OCI-M2 (cell line): Measurements from ENCODE around the gene TMEM116.
"Not testable (repeated sequence)": the region's sequence is repeated elsewhere in the genome, so short reads cannot be mapped to it uniquely, and the experiment has no call there.

Experiments used
- DNase-seq: peaks from one replicate; lab custom pipeline; 2025; ENCODE audit not compliant: unreplicated experiment; lab: John Stamatoyannopoulos, UW

The TMEM116 gene

GRCh38 chr12:111980598-111980997, 32.4 kb downstream of the TMEM116 start:
- DNase-seq = no peak

DNA sequence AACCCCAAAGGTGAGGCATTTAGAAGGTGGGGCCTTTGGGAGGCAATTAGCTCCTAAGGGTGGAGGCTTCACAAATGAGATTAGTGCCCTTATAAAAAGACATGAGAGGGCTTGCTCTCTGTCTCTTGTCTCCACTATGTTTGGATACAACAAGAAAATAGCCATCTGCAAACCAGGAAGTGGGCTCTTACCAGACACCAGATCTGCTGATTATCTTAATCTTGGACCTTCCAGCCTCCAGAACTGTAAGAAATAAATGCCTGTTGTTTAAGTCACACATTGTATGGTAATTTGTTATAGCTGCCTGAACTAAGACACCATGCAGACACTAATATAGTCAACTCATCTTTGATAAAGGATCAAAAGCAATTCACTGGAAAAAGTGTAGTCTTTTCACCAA, 34.4 kb downstream of the TMEM116 start:
- DNase-seq = no peak

DNA sequence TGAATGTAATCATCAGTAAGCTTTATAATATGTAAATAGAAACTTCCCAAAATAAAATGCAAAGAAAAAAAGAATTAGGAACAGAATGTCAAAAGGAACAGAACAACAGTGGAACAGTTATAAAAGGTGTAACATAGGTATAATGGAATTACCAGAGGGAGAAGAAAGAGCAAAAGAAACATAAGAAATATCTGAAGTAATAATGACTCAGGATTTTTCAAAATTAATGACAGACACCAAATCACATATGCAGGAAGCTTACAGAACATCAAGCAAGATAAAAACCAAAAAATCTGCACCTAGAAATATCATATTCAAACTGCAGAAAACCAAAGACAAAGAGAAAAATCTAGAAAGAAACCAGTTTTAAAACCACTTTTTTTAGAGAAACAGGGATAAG, 36.1 kb downstream of the TMEM116 start:
- no peak for DNase-seq

DNA sequence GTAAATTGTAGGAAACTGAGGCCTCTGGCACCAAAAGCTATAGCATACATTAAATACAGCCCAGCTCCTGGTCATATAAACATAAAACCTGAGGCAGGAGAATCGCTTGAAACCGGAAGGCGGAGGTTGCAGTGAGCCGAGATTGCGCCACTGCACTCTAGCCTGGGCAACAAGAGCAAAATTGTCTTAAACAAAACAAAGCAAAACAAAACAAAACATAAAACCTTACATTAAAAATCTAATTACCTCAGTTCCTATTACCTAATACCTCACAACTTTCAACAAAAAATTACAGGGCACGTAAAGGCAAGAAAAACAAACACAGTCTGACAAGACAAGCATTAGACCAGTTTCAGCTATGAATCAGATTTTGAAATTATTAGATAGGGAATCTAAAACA, 36.7 kb downstream of the TMEM116 start:
- DNase-seq = no peak

DNA sequence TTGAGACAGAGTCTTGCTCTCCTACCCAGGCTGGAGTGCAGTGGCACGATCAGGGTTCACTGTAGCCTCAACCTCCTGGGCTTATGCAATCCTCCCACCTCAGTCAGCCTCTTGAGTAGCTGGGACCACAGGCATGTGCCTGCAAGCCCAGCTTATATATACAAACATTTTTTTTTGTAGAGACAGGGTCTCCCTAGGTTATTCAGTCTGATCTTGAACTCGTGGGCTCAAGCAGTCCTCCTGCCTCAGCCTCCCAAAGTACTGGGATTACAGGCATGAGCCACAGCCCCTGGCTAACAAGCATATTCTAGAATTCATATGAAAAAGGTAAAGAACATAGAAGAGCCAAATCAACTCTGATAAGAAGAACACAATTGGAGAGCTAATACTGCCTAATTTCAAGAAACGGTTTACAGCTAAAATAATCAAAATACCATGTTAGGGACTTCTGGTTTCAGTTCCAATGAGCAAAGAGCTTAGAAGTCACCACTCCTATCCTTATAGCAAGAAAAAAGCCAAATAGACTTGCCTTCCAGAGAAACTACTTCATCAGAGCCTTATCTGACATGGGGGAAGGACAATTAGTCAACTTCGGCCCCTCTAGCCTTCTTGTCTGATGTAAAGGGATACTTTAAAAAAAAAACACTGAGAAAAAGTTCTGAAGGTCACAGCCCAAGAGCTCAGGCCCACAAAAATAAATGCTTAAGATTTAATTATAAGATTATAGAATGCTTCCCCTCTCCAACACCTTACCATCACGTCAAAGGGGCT, 37.6 kb downstream of the TMEM116 start:
- no peak for DNase-seq

DNA sequence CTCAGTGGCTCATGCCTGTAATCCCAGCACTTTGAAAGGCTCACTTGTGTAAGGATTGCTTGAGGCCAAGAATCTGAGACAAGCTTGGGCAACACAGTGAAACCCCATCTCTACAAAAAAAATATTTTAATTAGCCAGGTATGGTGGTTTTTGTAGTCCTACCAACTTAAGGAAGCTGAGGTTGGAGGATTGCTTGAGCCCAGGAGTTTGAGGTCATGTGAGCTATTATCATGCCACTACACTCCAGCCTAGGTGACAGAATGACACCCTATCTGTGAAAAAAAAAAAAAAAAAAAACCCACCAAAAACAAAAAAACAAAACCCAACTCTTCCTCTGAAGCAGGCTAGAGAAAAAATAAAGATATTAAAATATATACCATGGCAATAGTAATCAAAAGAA, 41.2 kb downstream of the TMEM116 start:
- no peak for DNase-seq

- no peak for DNase-seq
These were observed 48.0 kb downstream of the TMEM116 start for GRCh38 chr12:111964935-111965334.

- not testable (repeated sequence) for DNase-seq
These were observed 53.4 kb downstream of the TMEM116 start for GRCh38 chr12:111959518-111959917.

- not testable (repeated sequence) for DNase-seq
These were observed 55.7 kb downstream of the TMEM116 start for GRCh38 chr12:111957224-111957623.

DNA sequence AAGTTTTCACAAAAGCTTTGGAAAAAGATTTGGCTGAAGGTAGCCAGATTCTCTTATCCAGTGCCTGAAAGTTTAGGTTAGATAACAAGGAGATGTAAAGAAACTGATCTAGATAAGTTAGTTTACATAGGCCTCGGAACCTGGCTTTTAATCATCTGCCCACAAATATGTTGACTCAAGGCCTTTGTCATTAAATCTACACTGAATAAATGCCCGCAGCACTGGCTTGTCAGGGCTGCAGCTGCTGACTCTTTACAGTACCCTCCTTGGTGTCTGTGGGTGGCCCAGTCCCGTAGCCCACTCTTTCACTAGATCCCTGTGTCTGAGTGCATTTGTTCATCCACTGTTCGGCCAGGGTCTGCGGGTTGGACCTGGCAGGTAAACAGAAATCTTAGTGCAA, 58.0 kb downstream of the TMEM116 start:
- no peak for DNase-seq

DNA sequence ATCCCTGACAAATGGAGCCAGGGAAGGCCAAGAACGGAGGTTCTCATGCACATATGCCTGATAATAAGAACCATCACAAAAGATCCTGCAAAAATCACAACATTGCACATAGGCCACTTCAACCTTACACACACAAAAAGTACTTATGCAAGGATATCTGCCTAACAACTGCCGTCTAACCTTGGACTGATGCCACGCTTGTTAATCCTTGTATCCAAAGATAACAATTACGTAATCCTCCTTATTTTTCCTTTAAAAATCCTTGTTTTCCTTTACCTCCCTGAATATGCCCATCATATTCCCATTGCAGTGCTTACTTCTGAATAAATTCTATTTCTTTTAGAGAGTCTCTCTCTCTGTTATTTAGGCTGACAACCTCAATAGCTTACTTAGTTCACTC, 59.5 kb downstream of the TMEM116 start:
- DNase-seq = no peak

GRCh38 chr12:111952084-111952787, 60.7 kb downstream of the TMEM116 start:
- not testable (repeated sequence) for DNase-seq

DNA sequence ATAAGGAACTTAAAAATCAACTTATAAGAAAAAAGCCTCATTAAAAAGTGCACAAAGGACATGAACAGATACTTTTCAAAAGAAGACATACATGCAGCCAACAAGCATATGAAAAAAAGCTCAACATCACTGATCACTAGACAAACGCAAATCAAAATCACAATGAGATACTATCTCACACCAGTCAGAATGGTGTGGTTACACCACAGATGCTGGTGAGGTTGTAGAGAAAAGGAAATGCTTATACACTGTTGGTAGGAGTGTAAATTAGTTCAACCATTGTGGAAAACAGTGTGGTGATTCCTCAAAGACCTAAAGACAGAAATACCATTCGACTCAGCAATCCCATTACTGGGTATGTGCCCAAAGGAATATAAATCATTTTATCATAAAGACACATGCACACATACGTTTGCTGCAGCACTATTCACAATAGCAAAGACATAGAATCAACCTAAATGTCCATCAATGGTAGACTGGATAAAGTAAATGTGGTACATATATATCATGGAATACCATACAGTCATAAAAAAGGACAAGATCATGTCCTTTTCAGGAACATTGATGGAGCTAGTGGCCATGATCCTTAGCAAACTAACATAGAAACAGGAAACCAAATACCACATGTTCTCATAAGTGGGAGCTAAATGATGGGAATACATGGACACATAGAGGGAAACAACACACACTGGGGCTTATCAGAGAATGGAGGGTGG, 61.8 kb downstream of the TMEM116 start:
- not testable (repeated sequence) for DNase-seq

GRCh38 chr12:111943929-111944328, 69.0 kb downstream of the TMEM116 start:
- no peak for DNase-seq

DNA sequence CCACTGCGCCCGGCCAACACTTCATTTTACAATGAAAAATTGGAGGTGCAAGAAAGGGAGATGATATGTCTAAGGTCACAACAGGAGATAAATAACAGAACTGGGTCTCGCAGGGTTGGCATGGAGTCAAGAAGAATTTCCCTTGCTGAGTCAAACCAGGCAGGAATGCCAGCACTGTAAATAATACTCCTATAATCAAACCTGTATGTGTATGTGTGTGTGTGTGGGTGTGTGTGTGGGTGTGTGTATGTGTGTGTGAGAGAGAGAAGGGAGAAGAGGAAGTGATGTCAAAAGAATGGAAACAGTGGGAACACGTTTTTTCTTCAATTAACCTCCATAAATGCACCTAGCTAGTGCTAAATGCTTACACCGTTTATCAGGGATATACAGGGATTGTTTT, 70.4 kb downstream of the TMEM116 start:
- DNase-seq = no peak

DNA sequence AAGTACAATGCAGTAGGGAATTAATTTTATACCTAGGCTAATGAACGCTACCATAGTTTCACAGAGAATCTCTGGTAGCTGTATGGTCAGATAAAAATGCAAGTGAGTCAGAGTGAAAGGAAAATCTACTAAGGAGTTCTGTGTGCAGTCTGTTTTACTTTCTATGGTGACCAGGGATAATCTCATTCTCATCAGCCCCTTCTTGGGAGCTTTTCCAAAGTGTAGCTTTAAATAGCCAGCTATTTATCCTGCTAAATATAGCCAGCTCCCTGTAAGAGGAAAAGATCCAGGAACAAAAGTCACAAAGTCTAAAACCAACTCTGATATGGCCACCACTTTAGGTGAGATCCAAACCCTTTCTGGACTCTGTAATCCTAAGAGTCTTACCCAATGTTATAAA, 75.5 kb downstream of the TMEM116 start:
- no peak for DNase-seq

DNA sequence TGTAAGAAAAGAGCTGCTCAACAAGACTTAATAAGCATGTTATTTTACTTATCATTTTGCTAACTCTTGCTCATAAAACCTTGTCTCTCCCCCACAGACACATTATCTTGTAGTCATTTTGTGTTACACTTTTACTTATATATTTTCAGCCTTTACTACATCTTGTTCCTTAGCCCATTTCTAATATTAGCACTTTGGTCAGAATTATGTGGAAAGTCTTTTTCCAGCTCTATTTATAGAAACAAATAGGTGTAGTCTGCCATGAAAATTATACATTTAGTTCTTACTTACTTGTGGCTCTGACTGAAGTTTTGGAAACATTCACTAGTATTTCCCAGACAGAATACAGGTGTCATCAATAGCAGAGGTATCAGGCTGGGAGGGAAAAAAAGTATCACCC, 76.1 kb downstream of the TMEM116 start:
- DNase-seq = no peak

GRCh38 chr12:111932241-111932640, 80.7 kb downstream of the TMEM116 start:
- DNase-seq = no peak

GRCh38 chr12:111927346-111927745, 85.6 kb downstream of the TMEM116 start:
- DNase-seq = no peak

DNA sequence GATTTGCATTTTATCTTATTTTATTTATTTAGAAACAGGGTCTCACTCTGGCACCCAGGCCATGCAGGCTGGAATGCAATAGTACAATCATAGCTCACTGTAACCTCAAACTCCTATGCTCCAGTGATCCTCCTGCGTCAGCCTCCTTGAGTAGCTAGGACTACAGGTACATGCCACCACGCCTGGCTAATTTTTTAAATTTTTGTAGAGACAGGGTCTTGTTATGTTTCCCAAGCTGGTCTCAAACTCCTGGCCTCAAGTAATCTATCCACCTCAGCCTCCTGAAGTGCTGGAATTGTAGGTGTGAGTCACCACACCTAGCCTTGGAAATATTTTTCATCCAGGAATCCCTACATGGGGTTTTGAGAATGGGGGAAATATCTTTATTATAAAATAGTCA, 86.3 kb downstream of the TMEM116 start:
- DNase-seq = no peak

DNA sequence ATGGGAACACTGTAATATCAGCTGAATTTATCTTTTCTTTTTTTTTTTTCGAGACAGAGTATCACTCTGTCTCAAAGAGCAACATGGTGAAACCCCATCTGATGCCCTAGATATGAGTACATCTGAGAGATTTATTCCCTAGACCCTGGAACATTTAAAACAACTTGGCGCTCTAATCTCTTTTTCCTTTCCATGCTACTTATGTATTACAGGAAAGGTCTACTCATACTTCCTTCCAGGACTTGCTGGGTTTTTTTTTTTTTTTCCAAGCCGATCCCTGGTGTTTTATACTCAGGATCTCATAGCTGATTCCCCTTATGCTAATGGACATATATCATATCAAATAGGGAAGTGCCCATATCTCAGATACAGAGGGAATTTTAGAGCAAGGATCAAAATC, 87.8 kb downstream of the TMEM116 start:
- DNase-seq = no peak

GRCh38 chr12:111907740-111908139, 105.2 kb downstream of the TMEM116 start:
- DNase-seq = no peak
